Measurements from ENCODE around the gene MPC2. TPM values are rescaled to one million over a fixed set of nuclear protein-coding genes. Genes with fewer than 3 reads are reported as not detected.
"Not testable (repeated sequence)": the region's sequence is repeated elsewhere in the genome, so short reads cannot be mapped to it uniquely, and the experiment has no call there.

Gene MPC2
- total RNA-seq, 1 experiment from 2014 or later, result 68.2 TPM

GRCh38 chr1:167928919-167929318 lies 8.0 kb downstream of the MPC2 start:
- not testable (repeated sequence) for H3K4me3 ChIP-seq (ENCODE audit: low read length); DNase-seq; H3K9ac ChIP-seq (ENCODE audit: low read length); H4K20me1 ChIP-seq (ENCODE audit: insufficient read depth, low read depth, low read length); H2AFZ ChIP-seq (ENCODE audit: low read length); H3K9me2 ChIP-seq (replicated peaks; ENCODE audit: insufficient read depth, low read length); H3K36me3 ChIP-seq (ENCODE audit: insufficient read depth, low read length); H3K27me3 ChIP-seq (ENCODE audit: low read length); H3K9me3 ChIP-seq (ENCODE audit: low read length); H3K27ac ChIP-seq (ENCODE audit: low read length)
- peaks cover 94% of the 10 kb centered on the region for H3K79me2 ChIP-seq (ENCODE audit: low read length)
- peaks cover 85% of the 10 kb centered on the region for H3K4me1 ChIP-seq (ENCODE audit: low read length)
- peak overlapping the region; percentile 17 for H3K4me2 ChIP-seq (ENCODE audit: low read depth, low read length, poor library complexity, severe bottlenecking)

- H3K9ac ChIP-seq (ENCODE audit: low read length), result no peak overlapping the region
- no peaks in the 10 kb centered on the region for H3K9me2 ChIP-seq (replicated peaks; ENCODE audit: insufficient read depth, low read length)
- H4K20me1 ChIP-seq (ENCODE audit: insufficient read depth, low read depth, low read length), result no peaks in the 10 kb centered on the region
- no peak overlapping the region for H3K27ac ChIP-seq (ENCODE audit: low read length)
- H3K4me3 ChIP-seq (ENCODE audit: low read length), result no peak overlapping the region
- H2AFZ ChIP-seq (ENCODE audit: low read length), result no peak overlapping the region
- DNase-seq, result no peak
- H3K9me3 ChIP-seq (ENCODE audit: low read length), result no peaks in the 10 kb centered on the region
- peaks cover 84% of the 10 kb centered on the region for H3K4me1 ChIP-seq (ENCODE audit: low read length)
- peaks cover 94% of the 10 kb centered on the region for H3K79me2 ChIP-seq (ENCODE audit: low read length)
- peak overlapping the region; percentile 36 for H3K4me2 ChIP-seq (ENCODE audit: low read depth, low read length, poor library complexity, severe bottlenecking)
- H3K36me3 ChIP-seq (ENCODE audit: insufficient read depth, low read length), result no peaks in the 10 kb centered on the region; the same call in 1 of the 2 replicates
- H3K27me3 ChIP-seq (ENCODE audit: low read length), result no peaks in the 10 kb centered on the region
These were observed 8.4 kb downstream of the MPC2 start for GRCh38 chr1:167928457-167928852.

GRCh38 chr1:167927046-167927754 lies 9.7 kb downstream of the MPC2 start:
- peaks cover 94% of the 10 kb centered on the region for H3K79me2 ChIP-seq (ENCODE audit: low read length)

GRCh38 chr1:167926486-167926997 lies 10.3 kb downstream of the MPC2 start:
- peak overlapping the region; percentile 10; the same call in 1 of the 2 replicates for H3K27ac ChIP-seq (ENCODE audit: low read length)
- H3K36me3 ChIP-seq (ENCODE audit: insufficient read depth, low read length), result no peaks in the 10 kb centered on the region; the same call in 1 of the 2 replicates
- H3K4me1 ChIP-seq (ENCODE audit: low read length), result peaks cover 89% of the 10 kb centered on the region
- peaks cover 93% of the 10 kb centered on the region for H3K79me2 ChIP-seq (ENCODE audit: low read length)
- no peak for DNase-seq
- no peak overlapping the region for H3K4me3 ChIP-seq (ENCODE audit: low read length)
- H3K27me3 ChIP-seq (ENCODE audit: low read length), result no peaks in the 10 kb centered on the region
- H2AFZ ChIP-seq (ENCODE audit: low read length), result no peak overlapping the region
- H3K9me2 ChIP-seq (replicated peaks; ENCODE audit: insufficient read depth, low read length), result no peaks in the 10 kb centered on the region
- H4K20me1 ChIP-seq (ENCODE audit: insufficient read depth, low read depth, low read length), result no peaks in the 10 kb centered on the region
- H3K9ac ChIP-seq (ENCODE audit: low read length), result no peak overlapping the region
- H3K4me2 ChIP-seq (ENCODE audit: low read depth, low read length, poor library complexity, severe bottlenecking), result peak overlapping the region; percentile 36
- H3K9me3 ChIP-seq (ENCODE audit: low read length), result no peaks in the 10 kb centered on the region

More at GRCh38 chr1:167927046-167927754, 9.7 kb downstream of the MPC2 start:
- Histone ChIP-seq H3K4me3 (ENCODE audit: low read length) (no peak overlapping the region), H2AFZ (ENCODE audit: low read length) (no peak overlapping the region), H3K9me3 (ENCODE audit: low read length) (no peaks in the 10 kb centered on the region), H3K4me1 (ENCODE audit: low read length) (peaks cover 89% of the 10 kb centered on the region), H3K27ac (ENCODE audit: low read length) (peak overlapping the region; percentile 10; the same call in 1 of the 2 replicates), H3K9me2 (replicated peaks; ENCODE audit: insufficient read depth, low read length) (no peaks in the 10 kb centered on the region), H3K36me3 (ENCODE audit: insufficient read depth, low read length) (no peaks in the 10 kb centered on the region; the same call in 1 of the 2 replicates), H3K27me3 (ENCODE audit: low read length) (no peaks in the 10 kb centered on the region), H4K20me1 (ENCODE audit: insufficient read depth, low read depth, low read length) (no peaks in the 10 kb centered on the region), H3K9ac (ENCODE audit: low read length) (peak overlapping the region; percentile 21; the same call in 1 of the 2 replicates), H3K4me2 (ENCODE audit: low read depth, low read length, poor library complexity, severe bottlenecking) (peak overlapping the region; percentile 36)
- no peak for DNase-seq

- Histone ChIP-seq H3K4me2 (ENCODE audit: low read depth, low read length, poor library complexity, severe bottlenecking) (peak overlapping the region; percentile 37), H3K4me1 (ENCODE audit: low read length) (peaks cover 73% of the 10 kb centered on the region), H3K79me2 (ENCODE audit: low read length) (peaks cover 92% of the 10 kb centered on the region), H2AFZ (ENCODE audit: low read length) (no peak overlapping the region), H4K20me1 (ENCODE audit: insufficient read depth, low read depth, low read length) (no peaks in the 10 kb centered on the region), H3K36me3 (ENCODE audit: insufficient read depth, low read length) (no peaks in the 10 kb centered on the region; the same call in 1 of the 2 replicates), H3K9ac (ENCODE audit: low read length) (no peak overlapping the region), H3K27ac (ENCODE audit: low read length) (peak overlapping the region; percentile 65), H3K27me3 (ENCODE audit: low read length) (no peaks in the 10 kb centered on the region), H3K9me3 (ENCODE audit: low read length) (no peaks in the 10 kb centered on the region), H3K9me2 (replicated peaks; ENCODE audit: insufficient read depth, low read length) (no peaks in the 10 kb centered on the region), H3K4me3 (ENCODE audit: low read length) (peak overlapping the region; percentile 16; the same call in 1 of the 2 replicates)
- peak; percentile 61 for DNase-seq
These were observed 12.2 kb downstream of the MPC2 start for GRCh38 chr1:167924543-167925231.

- Histone ChIP-seq H3K27me3 (ENCODE audit: low read length) (no peaks in the 10 kb centered on the region), H3K9me3 (ENCODE audit: low read length) (no peaks in the 10 kb centered on the region), H3K4me2 (ENCODE audit: low read depth, low read length, poor library complexity, severe bottlenecking) (no peak overlapping the region), H3K27ac (ENCODE audit: low read length) (peak overlapping the region; percentile 65), H3K4me3 (ENCODE audit: low read length) (no peak overlapping the region), H3K79me2 (ENCODE audit: low read length) (peaks cover 88% of the 10 kb centered on the region), H4K20me1 (ENCODE audit: insufficient read depth, low read depth, low read length) (no peaks in the 10 kb centered on the region), H3K9ac (ENCODE audit: low read length) (no peak overlapping the region), H2AFZ (ENCODE audit: low read length) (no peak overlapping the region), H3K4me1 (ENCODE audit: low read length) (peaks cover 67% of the 10 kb centered on the region), H3K36me3 (ENCODE audit: insufficient read depth, low read length) (peaks cover 2% of the 10 kb centered on the region; the same call in 1 of the 2 replicates), H3K9me2 (replicated peaks; ENCODE audit: insufficient read depth, low read length) (no peaks in the 10 kb centered on the region)
- DNase-seq, result no peak
These were observed 12.8 kb downstream of the MPC2 start for GRCh38 chr1:167924102-167924501.

- no peaks in the 10 kb centered on the region for H3K9me3 ChIP-seq (ENCODE audit: low read length)
- H3K4me2 ChIP-seq (ENCODE audit: low read depth, low read length, poor library complexity, severe bottlenecking), result no peak overlapping the region
- no peaks in the 10 kb centered on the region for H4K20me1 ChIP-seq (ENCODE audit: insufficient read depth, low read depth, low read length)
- H2AFZ ChIP-seq (ENCODE audit: low read length), result no peak overlapping the region
- no peak overlapping the region for H3K4me3 ChIP-seq (ENCODE audit: low read length)
- H3K36me3 ChIP-seq (ENCODE audit: insufficient read depth, low read length), result peaks cover 4% of the 10 kb centered on the region; the same call in 1 of the 2 replicates
- peak overlapping the region; percentile 65; the same call in 1 of the 2 replicates for H3K27ac ChIP-seq (ENCODE audit: low read length)
- no peak for DNase-seq
- H3K9me2 ChIP-seq (replicated peaks; ENCODE audit: insufficient read depth, low read length), result no peaks in the 10 kb centered on the region
- no peaks in the 10 kb centered on the region for H3K27me3 ChIP-seq (ENCODE audit: low read length)
- peaks cover 82% of the 10 kb centered on the region for H3K79me2 ChIP-seq (ENCODE audit: low read length)
- H3K9ac ChIP-seq (ENCODE audit: low read length), result no peak overlapping the region
- H3K4me1 ChIP-seq (ENCODE audit: low read length), result peaks cover 61% of the 10 kb centered on the region
These were observed 13.4 kb downstream of the MPC2 start for GRCh38 chr1:167923324-167924056.
